ENCODE results near the gene PDGFA.

PDGFA gene

DNA sequence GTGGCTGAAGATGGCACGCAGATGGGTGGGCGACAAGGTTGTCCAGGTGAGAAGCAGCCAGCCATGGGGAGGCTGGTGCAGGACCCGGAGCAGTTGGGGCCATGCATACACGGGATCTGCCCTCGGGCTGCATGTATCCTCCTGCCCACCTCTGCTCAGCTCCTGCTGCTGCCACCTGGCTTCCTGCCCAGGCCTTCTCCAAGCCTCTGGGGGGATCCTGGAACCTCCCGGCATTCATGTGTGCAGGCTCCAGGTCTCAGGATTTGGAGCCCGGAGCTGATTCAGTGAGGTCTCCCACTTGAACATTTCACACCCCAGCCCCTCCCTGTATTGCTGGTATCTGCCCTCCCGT lies 27.0 kb downstream of the PDGFA start:
- H3K4me3 ChIP-seq (ENCODE audit: low read depth, low read length): no peak overlapping the region
- TF ChIP-seq, protein P1, sequence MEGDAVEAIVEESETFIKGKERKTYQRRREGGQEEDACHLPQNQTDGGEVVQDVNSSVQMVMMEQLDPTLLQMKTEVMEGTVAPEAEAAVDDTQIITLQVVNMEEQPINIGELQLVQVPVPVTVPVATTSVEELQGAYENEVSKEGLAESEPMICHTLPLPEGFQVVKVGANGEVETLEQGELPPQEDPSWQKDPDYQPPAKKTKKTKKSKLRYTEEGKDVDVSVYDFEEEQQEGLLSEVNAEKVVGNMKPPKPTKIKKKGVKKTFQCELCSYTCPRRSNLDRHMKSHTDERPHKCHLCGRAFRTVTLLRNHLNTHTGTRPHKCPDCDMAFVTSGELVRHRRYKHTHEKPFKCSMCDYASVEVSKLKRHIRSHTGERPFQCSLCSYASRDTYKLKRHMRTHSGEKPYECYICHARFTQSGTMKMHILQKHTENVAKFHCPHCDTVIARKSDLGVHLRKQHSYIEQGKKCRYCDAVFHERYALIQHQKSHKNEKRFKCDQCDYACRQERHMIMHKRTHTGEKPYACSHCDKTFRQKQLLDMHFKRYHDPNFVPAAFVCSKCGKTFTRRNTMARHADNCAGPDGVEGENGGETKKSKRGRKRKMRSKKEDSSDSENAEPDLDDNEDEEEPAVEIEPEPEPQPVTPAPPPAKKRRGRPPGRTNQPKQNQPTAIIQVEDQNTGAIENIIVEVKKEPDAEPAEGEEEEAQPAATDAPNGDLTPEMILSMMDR (IDR thresholded peaks at IDR 0.05; ENCODE audit: control insufficient read depth, extremely low read depth, insufficient read depth): no peak
- DNase-seq (ENCODE audit: low read depth): no peak

DNA sequence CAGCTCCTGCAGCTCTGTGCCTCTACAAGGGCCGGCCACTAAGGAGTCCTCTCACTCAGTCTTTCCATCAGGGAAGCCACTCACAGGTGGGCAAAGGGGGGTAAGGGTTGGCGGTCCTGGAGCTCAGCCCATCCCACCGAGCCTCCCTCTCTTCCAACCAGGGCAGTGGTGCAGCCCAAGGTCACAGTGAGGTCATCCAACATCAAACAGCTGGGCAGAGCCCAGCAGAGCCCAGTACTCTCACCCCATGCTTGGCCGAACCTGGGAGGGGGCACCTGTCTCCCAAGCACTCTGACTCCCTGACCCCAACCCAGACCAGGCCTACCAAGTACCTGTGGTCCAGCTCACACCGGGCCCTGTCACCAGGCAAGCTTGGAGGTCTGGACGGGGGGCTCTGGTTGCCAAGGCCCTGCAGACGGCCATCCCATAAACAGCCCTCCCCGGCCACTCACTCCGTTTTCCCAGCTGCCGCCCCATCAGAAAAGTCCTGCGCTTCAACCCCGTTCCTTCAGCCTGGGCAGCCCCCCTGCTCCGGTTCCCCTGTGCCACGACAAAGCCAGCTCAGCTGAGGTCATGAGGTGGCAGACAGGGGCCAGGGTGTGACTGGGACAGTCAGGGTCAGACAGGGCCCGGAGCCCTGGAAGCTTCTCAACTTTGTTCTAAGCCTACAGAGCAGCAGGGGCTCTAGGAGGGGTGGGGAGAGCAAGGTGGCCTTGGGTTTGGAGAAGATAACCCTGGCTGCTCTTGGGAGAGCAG lies 27.5 kb downstream of the PDGFA start:
- DNase-seq (ENCODE audit: low read depth): no peak

GRCh38 chr7:491292-491957 lies 28.2 kb downstream of the PDGFA start:
- H3K4me3 ChIP-seq (ENCODE audit: low read depth, low read length): no peak overlapping the region
- TF ChIP-seq, protein P1 (IDR thresholded peaks at IDR 0.05; ENCODE audit: control insufficient read depth, extremely low read depth, insufficient read depth): no peak
- no peak for DNase-seq (ENCODE audit: low read depth)

More for the DNA sequence above, 27.5 kb downstream of the PDGFA start:
- TF ChIP-seq, protein P1 (IDR thresholded peaks at IDR 0.05; ENCODE audit: control insufficient read depth, extremely low read depth, insufficient read depth): no peak
- no peak overlapping the region for H3K4me3 ChIP-seq (ENCODE audit: low read depth, low read length)

DNA sequence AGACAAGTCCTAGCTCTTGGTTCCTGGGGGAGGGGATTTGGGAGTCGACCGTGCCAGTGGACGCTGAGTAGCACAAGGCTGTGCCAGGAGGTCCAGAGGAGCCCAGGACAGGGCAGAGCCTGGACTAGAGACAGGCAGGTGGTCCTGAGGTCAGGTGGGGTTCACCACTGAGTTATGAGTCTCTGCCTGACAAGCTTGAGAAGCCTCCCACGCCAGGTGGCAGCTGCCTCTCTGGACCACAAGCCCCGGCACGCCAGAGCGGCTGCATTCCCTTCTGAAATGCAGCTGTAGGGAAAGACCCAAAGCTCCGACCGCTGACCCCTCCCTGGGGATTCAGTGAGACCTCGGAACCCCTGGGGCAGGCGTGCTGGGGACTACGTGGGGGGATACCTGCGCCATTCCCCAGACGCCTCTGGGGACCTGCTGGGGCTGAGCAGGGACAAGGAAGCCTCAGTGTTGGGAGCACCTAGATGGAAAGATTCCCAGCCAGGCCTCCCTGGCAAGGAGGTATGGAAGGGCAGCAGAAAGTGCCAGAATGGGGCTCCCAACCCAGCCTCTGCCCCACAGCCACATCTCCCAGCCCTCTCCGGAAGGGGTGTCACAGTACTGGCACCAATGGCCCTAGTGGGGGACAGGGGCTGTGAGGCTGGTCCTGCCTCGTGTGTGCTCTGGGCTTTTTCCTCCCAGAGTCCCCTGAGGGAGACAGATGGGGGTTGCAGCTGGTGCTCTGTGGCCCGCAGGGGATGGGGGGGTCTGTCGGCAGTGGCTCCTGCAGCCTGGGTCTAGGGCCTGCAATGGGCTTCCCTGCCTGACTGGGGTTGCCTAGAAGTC lies 29.0 kb downstream of the PDGFA start:
- no peak overlapping the region for H3K4me3 ChIP-seq (ENCODE audit: low read depth, low read length)
- DNase-seq (ENCODE audit: low read depth): no peak
- TF ChIP-seq, protein P1 (IDR thresholded peaks at IDR 0.05; ENCODE audit: control insufficient read depth, extremely low read depth, insufficient read depth): no peak

GRCh38 chr7:489876-490275 lies 29.8 kb downstream of the PDGFA start:
- TF ChIP-seq, protein P1 (IDR thresholded peaks at IDR 0.05; ENCODE audit: control insufficient read depth, extremely low read depth, insufficient read depth): no peak
- no peak overlapping the region for H3K4me3 ChIP-seq (ENCODE audit: low read depth, low read length)
- DNase-seq (ENCODE audit: low read depth): no peak

DNA sequence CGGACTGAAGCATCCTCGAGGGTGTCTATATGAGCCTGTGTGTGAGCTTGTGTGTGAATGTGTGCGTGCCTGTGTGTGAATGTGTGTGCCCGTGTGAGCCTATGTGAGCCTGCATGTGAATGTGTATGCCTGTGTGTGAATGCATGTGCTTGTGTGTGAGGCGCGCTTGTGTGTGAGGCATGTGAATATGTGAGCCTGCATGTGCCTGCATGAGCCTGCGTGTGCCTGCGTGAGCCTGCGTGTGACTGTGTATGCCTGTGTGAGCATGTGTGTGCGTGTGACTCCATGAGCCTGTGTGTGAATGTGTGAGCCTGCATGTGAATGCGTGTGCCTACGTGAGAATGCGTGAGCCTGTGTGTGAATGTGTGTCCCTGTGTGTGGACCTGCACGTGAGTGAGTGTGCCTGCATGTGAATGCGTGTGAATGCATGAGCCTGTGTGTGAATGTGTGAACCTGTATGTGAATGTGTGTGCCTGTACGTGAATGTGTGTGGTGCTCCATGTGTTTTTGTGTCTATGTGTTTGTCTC lies 33.4 kb downstream of the PDGFA start:
- TF ChIP-seq, protein P1 (IDR thresholded peaks at IDR 0.05; ENCODE audit: control insufficient read depth, extremely low read depth, insufficient read depth): no peak
- no peak for DNase-seq (ENCODE audit: low read depth)
- H3K4me3 ChIP-seq (ENCODE audit: low read depth, low read length): no peak overlapping the region
